GDM1 (cell line): ENCODE results near the gene ANXA1.

Experiments used
- DNase-seq: peaks from one replicate; lab custom pipeline; 2025; lab: John Stamatoyannopoulos, UW

ANXA1 gene

DNA sequence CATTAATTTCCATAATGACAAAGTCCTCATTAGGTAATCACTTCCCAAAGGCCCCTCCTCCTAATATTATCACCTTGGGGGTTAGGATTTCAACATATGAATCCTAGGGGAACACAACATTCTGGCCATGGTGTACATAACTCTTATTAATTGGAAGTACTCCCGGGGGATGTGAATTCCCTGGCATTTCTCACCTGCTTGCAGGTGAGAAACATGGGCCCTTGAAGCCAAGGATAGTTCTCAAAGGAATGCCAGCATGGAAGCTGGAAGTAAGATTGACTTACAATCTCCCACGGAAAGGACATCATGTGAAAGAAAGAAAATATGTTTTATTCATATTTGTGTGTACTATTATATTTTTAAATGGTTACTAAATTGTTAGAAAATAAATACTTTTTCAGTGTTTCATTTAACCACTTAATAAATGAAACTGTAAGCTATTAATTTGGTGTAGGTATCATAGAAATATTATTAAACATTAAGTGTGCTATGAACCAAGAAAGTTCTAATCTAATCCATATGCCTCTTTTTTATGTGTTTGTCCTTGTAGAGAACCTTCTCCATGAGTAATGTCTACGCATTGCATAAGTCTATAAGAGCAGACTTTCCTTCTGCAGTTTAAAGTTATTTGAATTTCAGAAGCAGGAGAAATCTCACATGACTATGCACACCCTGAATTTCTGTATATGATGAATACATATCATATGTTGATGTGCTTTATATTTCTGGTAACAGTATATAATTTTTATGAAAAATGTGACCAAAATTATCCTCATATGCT, 59.4 kb downstream of the ANXA1 start:
- DNase-seq: no peak

GRCh38 chr9:73213300-73213699, 61.6 kb downstream of the ANXA1 start:
- DNase-seq: no peak

DNA sequence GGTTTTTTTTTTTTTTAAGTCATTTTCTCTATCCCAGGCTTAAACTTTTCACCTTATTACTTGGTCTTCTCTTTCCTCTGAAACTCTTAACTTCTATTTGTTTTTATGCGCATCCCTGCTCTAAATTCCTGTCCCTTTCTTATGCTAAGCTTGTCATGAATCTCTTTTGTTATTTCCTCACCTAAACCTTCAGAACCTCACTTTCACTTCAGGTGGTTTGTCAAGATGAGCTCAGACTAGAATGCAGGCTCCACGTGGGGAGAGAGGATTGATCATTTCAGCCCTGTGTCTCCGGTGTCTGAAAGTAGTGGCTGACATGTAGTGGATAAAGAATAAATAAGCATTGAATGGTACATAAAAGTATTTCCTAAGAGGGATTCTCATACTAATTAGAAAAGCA, 63.6 kb downstream of the ANXA1 start:
- no peak for DNase-seq

DNA sequence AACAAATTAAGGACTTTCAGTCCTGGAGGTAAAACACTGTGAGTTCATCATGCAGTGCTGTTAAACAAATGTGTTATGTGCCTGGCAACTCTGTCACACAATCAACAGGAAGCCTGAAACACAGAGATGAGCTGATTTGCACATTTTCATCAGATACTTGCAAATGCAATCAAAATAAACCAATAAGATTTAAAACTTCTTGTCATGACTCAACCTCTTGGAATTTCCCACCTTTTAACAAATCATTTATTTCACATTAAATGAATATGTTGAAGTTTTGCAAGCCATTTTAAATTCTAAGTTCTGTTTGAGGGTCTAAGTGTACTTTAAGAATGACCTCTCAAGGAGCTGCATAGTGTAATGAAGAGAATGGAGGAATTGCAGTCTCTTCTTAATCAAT, 64.4 kb downstream of the ANXA1 start:
- DNase-seq: no peak
